Mucosa of rectum (tissue), 2 donors: ENCODE results near the gene SHB.

Experiments used
- H3K27ac ChIP-seq, 2 donors: one replicate each; pipeline ENCODE4 v1.7.0; 2013; ENCODE audit warnings: inconsistent platforms in 2 of 2, low read depth in 2 of 2, low read length in 2 of 2
- H3K27me3 ChIP-seq, 2 donors: one replicate each; pipeline ENCODE4 v1.7.0; 2013; ENCODE audit warnings: low read length in 2 of 2; ENCODE audit not compliant: control insufficient read depth in 2 of 2, insufficient read depth in 2 of 2
- H3K36me3 ChIP-seq, 2 donors: one replicate each; pipeline ENCODE4 v1.7.0; 2013; ENCODE audit warnings: low read length in 2 of 2; ENCODE audit not compliant: control insufficient read depth in 2 of 2, insufficient read depth in 2 of 2
- H3K4me1 ChIP-seq, 2 donors: one replicate each; pipeline ENCODE4 v1.7.0; 2013; ENCODE audit warnings: low read length in 2 of 2, mild to moderate bottlenecking in 1 of 2; ENCODE audit not compliant: control insufficient read depth in 2 of 2, insufficient read depth in 2 of 2
- H3K4me3 ChIP-seq, 2 donors: one replicate each; pipeline ENCODE4 v1.7.0; 2013; ENCODE audit warnings: low read length in 2 of 2
- H3K9ac ChIP-seq, 2 donors: one replicate each; pipeline ENCODE4 v1.7.0; 2013; ENCODE audit warnings: low read length in 2 of 2, low read depth in 1 of 2, mild to moderate bottlenecking in 1 of 2
- H3K9me3 ChIP-seq, 2 donors: one replicate each; pipeline ENCODE4 v1.7.0; 2013; ENCODE audit warnings: low read length in 2 of 2; ENCODE audit not compliant: control insufficient read depth in 2 of 2
- donor health status: healthy.
- donor health status: Normal muscosa, but diverticular disease.

The SHB gene

GRCh38 chr9:38042626-38043357 is 26.2 kb downstream of the SHB start:
- Histone ChIP-seq H3K4me1 (peaks cover 15 to 31% of the 10 kb centered on the region in 2 donors), H3K4me3 (no peak overlapping the region), H3K36me3 (no peaks in the 10 kb centered on the region), H3K27ac (no peak overlapping the region), H3K9ac (no peak overlapping the region), H3K27me3 (no peaks in the 10 kb centered on the region), H3K9me3 (no peaks in the 10 kb centered on the region)

GRCh38 chr9:38041564-38042243 is 27.3 kb downstream of the SHB start:
- Histone ChIP-seq H3K9me3 (no peaks in the 10 kb centered on the region), H3K27ac (no peak overlapping the region)

GRCh38 chr9:38039907-38040682 is 28.9 kb downstream of the SHB start:
- Histone ChIP-seq H3K4me3 (no peak overlapping the region), H3K27me3 (no peaks in the 10 kb centered on the region), H3K36me3 (no peaks in the 10 kb centered on the region), H3K9ac (no peak overlapping the region), H3K4me1 (peaks cover 0 to 11% of the 10 kb centered on the region in 2 donors), H3K9me3 (no peaks in the 10 kb centered on the region), H3K27ac (no peak overlapping the region)

More at GRCh38 chr9:38041564-38042243, 27.3 kb downstream of the SHB start:
- Histone ChIP-seq H3K27me3 (no peaks in the 10 kb centered on the region), H3K9ac (no peak overlapping the region), H3K36me3 (no peaks in the 10 kb centered on the region), H3K4me3 (no peak overlapping the region), H3K4me1 (peaks cover 5 to 20% of the 10 kb centered on the region in 2 donors)

- Histone ChIP-seq H3K36me3 (no peaks in the 10 kb centered on the region), H3K9me3 (no peaks in the 10 kb centered on the region), H3K4me3 (no peak overlapping the region), H3K27me3 (no peaks in the 10 kb centered on the region), H3K9ac (no peak overlapping the region), H3K27ac (no peak overlapping the region), H3K4me1 (peaks cover 0 to 11% of the 10 kb centered on the region in 2 donors)
Measured at GRCh38 chr9:38039090-38039906, 29.7 kb downstream of the SHB start.

GRCh38 chr9:38038307-38039089 is 30.5 kb downstream of the SHB start:
- no peaks in the 10 kb centered on the region for H3K9me3 ChIP-seq
- H3K36me3 ChIP-seq, result no peaks in the 10 kb centered on the region
- H3K4me1 ChIP-seq, result peaks cover 0 to 16% of the 10 kb centered on the region in 2 donors
- no peak overlapping the region for H3K27ac ChIP-seq
- H3K9ac ChIP-seq, result no peak overlapping the region
- H3K27me3 ChIP-seq, result no peaks in the 10 kb centered on the region
- H3K4me3 ChIP-seq, result no peak overlapping the region

- Histone ChIP-seq H3K27me3 (no peaks in the 10 kb centered on the region), H3K4me3 (no peak overlapping the region), H3K9me3 (no peaks in the 10 kb centered on the region), H3K9ac (no peak overlapping the region), H3K36me3 (no peaks in the 10 kb centered on the region), H3K4me1 (peaks cover 2 to 21% of the 10 kb centered on the region in 2 donors), H3K27ac (no peak overlapping the region)
Measured at GRCh38 chr9:38037981-38038306, 31.1 kb downstream of the SHB start.

GRCh38 chr9:38036359-38037084 is 32.5 kb downstream of the SHB start:
- Histone ChIP-seq H3K27ac (no peak overlapping the region), H3K4me3 (no peak overlapping the region), H3K9me3 (no peaks in the 10 kb centered on the region), H3K36me3 (no peaks in the 10 kb centered on the region), H3K4me1 (peaks cover 14 to 34% of the 10 kb centered on the region in 2 donors), H3K9ac (no peak overlapping the region), H3K27me3 (no peaks in the 10 kb centered on the region)

GRCh38 chr9:38035873-38036272 is 33.2 kb downstream of the SHB start:
- no peak overlapping the region for H3K4me3 ChIP-seq
- H3K9ac ChIP-seq, result no peak overlapping the region
- H3K27ac ChIP-seq, result no peak overlapping the region
- H3K9me3 ChIP-seq, result no peaks in the 10 kb centered on the region
- no peaks in the 10 kb centered on the region for H3K36me3 ChIP-seq
- no peaks in the 10 kb centered on the region for H3K27me3 ChIP-seq
- peaks cover 17 to 38% of the 10 kb centered on the region in 2 donors for H3K4me1 ChIP-seq

GRCh38 chr9:38033941-38034340 is 35.1 kb downstream of the SHB start:
- Histone ChIP-seq H3K27ac (no peak overlapping the region), H3K4me1 (peaks cover 17 to 30% of the 10 kb centered on the region in 2 donors)

More at GRCh38 chr9:38033941-38034340, 35.1 kb downstream of the SHB start:
- Histone ChIP-seq H3K36me3 (no peaks in the 10 kb centered on the region), H3K27me3 (no peaks in the 10 kb centered on the region), H3K9ac (no peak overlapping the region), H3K4me3 (no peak overlapping the region), H3K9me3 (no peaks in the 10 kb centered on the region)
